K562 (cell line): ENCODE data around the gene RTL10. TPM values are rescaled to one million over a fixed set of nuclear protein-coding genes. Genes with fewer than 3 reads are reported as not detected.

Source experiments
- BCL6 ChIP-seq: fragments of 250-450 bp; sonication (Bioruptor Pico); IDR thresholded peaks from 2 replicates; pipeline ENCODE4 v1.4.0; 2020
- CBFB ChIP-seq: sonication (generic); formaldehyde crosslinking; IDR thresholded peaks from 2 replicates; pipeline ENCODE4 v1.4.0; 2020; ENCODE audit warnings: mild to moderate bottlenecking, missing genetic modification reagents
- CTBP1 ChIP-seq: fragments of 450-650 bp; IDR thresholded peaks from 2 replicates; pipeline ENCODE4 v1.6.1; 2016; ENCODE audit warnings: borderline replicate concordance
- FOXK1 ChIP-seq: sonication (generic); formaldehyde crosslinking; IDR thresholded peaks from 2 replicates; pipeline ENCODE4 v1.8.0; 2022; ENCODE audit warnings: missing genetic modification reagents, mild to moderate bottlenecking, borderline replicate concordance
- GABPA ChIP-seq: fragments of 200-800 bp; sonication (Bioruptor generic); conservative IDR thresholded peaks from 2 replicates; pipeline ENCODE4 v1.6.1; 2016; ENCODE audit warnings: low read depth, missing genetic modification characterization, missing compliant biosample characterization
- GATAD2B ChIP-seq: fragments of 450-650 bp; IDR thresholded peaks from 2 replicates; pipeline ENCODE4 v1.6.1; 2017; ENCODE audit warnings: mild to moderate bottlenecking, borderline replicate concordance
- HMG20B ChIP-seq: fragments of 250-450 bp; sonication (Bioruptor Pico); IDR thresholded peaks from 2 replicates; pipeline ENCODE4 v1.5.0; 2021; ENCODE audit warnings: mild to moderate bottlenecking
- MYC ChIP-seq, 2 experiments: fragments of 250-450 bp in 1 of 2; sonication (Bioruptor Pico) in 1 of 2; IDR thresholded peaks; 2 replicates each; pipeline versions ENCODE4 v1.5.1 to v1.6.1; 2012 to 2021; ENCODE audit warnings: low read depth in 2 of 2, borderline replicate concordance in 1 of 2, improper control_type of control experiment in 1 of 2, low read length in 1 of 2, mild to moderate bottlenecking in 1 of 2, moderate library complexity in 1 of 2
- NR4A1 ChIP-seq, 2 experiments: fragments of 250-450 bp in 1 of 2; fragments of 450-650 bp in 1 of 2; sonication (Bioruptor Pico) in 1 of 2; IDR thresholded peaks; 2 replicates each; pipeline versions ENCODE4 v1.4.0 to v1.6.1; 2016 to 2020; ENCODE audit warnings: mild to moderate bottlenecking in 2 of 2, missing compliant biosample characterization in 1 of 2, missing genetic modification characterization in 1 of 2, moderate library complexity in 1 of 2
- NUFIP1 ChIP-seq: fragments of 450-650 bp; IDR thresholded peaks from 2 replicates; pipeline ENCODE4 v1.6.1; 2018; ENCODE audit not compliant: partially characterized antibody
- PCBP1 ChIP-seq: fragments of 200-400 bp; formaldehyde crosslinking; IDR thresholded peaks from 2 replicates; pipeline ENCODE4 v1.6.1; 2018; ENCODE audit warnings: mild to moderate bottlenecking, low read depth, low read length; ENCODE audit not compliant: poor library complexity, severe bottlenecking
- RHOXF2B ChIP-seq: fragments of 250-450 bp; sonication (Bioruptor Pico); conservative IDR thresholded peaks from 2 replicates; pipeline ENCODE4 v1.5.1; 2021
- RNF2 ChIP-seq: sonication (generic); IDR thresholded peaks from 2 replicates; pipeline ENCODE4 v1.6.1; 2016
- SAFB ChIP-seq: fragments of 200-400 bp; formaldehyde crosslinking; IDR thresholded peaks from 2 replicates; pipeline ENCODE4 v1.6.1; 2017; ENCODE audit warnings: low read depth, low read length, borderline replicate concordance
- SIN3B ChIP-seq: fragments of 450-650 bp; IDR thresholded peaks from 2 replicates; pipeline ENCODE4 v1.6.1; 2017; ENCODE audit warnings: low read depth, mild to moderate bottlenecking, moderate library complexity
- TEAD1 ChIP-seq, 2 experiments: fragments of 450-650 bp in 1 of 2; sonication (generic) in 1 of 2; formaldehyde crosslinking; IDR thresholded peaks; 2 replicates each; pipeline versions ENCODE4 v1.4.0 to v1.8.0; 2020 to 2022; ENCODE audit warnings: mild to moderate bottlenecking in 2 of 2, missing genetic modification reagents in 1 of 2
- TOE1 ChIP-seq, 2 experiments: fragments of 450-650 bp in 1 of 2; sonication (generic) in 1 of 2; formaldehyde crosslinking in 1 of 2; IDR thresholded peaks; 2 replicates each; pipeline versions ENCODE4 v1.7.1 to v1.8.0; 2016 to 2022; ENCODE audit warnings: borderline replicate concordance in 2 of 2, mild to moderate bottlenecking in 2 of 2, antibody characterized with exemption in 1 of 2, inconsistent platforms in 1 of 2, low read depth in 1 of 2, missing genetic modification reagents in 1 of 2, moderate library complexity in 1 of 2
- ZFP36 ChIP-seq: fragments of 150-350 bp; IDR thresholded peaks from 2 replicates; pipeline ENCODE4 v1.6.1; 2018; ENCODE audit warnings: low read length, low read depth; ENCODE audit not compliant: partially characterized antibody
- ZNF121 ChIP-seq: sonication (generic); formaldehyde crosslinking; conservative IDR thresholded peaks from 2 replicates; pipeline ENCODE4 v1.8.0; 2022; ENCODE audit warnings: missing genetic modification reagents
- ZNF174 ChIP-seq: fragments of 250-450 bp; sonication (Bioruptor Pico); IDR thresholded peaks from 2 replicates; pipeline ENCODE4 v1.4.0; 2020; ENCODE audit warnings: mild to moderate bottlenecking
- ZNF212 ChIP-seq: fragments of 450-650 bp; formaldehyde crosslinking; IDR thresholded peaks from 2 replicates; pipeline ENCODE4 v1.4.0; 2020; ENCODE audit warnings: mild to moderate bottlenecking
- ZNF239 ChIP-seq: fragments of 250-450 bp; sonication (Bioruptor Pico); IDR thresholded peaks from 2 replicates; pipeline ENCODE4 v1.4.0; 2020; ENCODE audit warnings: mild to moderate bottlenecking
- ZNF551 ChIP-seq: fragments of 250-450 bp; sonication (Bioruptor Pico); IDR thresholded peaks from 2 replicates; pipeline ENCODE4 v1.5.0; 2021; ENCODE audit warnings: mild to moderate bottlenecking, moderate library complexity
- polyA plus RNA-seq, 8 experiments: library from polyadenylated mRNA; depleted of rRNA in 4 of 8; stranded (reverse) in 5 of 8; unstranded in 3 of 8; fragments of >200 nt; fragmentation: Nextera tagmentation in 2 of 8; fragmentation: Illumina TruSeq in 1 of 8; extraction: Ambion mirVana in 2 of 8; extraction: Trizol in 1 of 8; gene quantifications; 2 replicates each; pipeline versions ENCODE4 v1.2.1 to v1.2.3, GENCODE V29; 2011 to 2014; ENCODE audit warnings: inconsistent platforms in 1 of 8, missing spikeins in 1 of 8
- total RNA-seq, 7 experiments: library from RNA; depleted of rRNA in 6 of 7; stranded (reverse); fragments of >200 nt in 6 of 7; fragmentation: Illumina TruSeq in 2 of 7; extraction: Trizol in 2 of 7; gene quantifications; 2 replicates each; pipeline versions ENCODE4 v1.2.1 to v1.2.3, GENCODE V29; 2011 to 2021; ENCODE audit warnings: low replicate concordance in 1 of 7
- TF ChIP-seq, protein P1 (sequence below): IDR thresholded peaks from 2 replicates; pipeline ENCODE4 v1.6.1; 2011; ENCODE audit not compliant: insufficient read length; ENCODE audit errors: extremely low read depth
- TF ChIP-seq, protein P2 (sequence below): sonication (generic); formaldehyde crosslinking; IDR thresholded peaks from 2 replicates; pipeline ENCODE4 v1.8.0; 2022; ENCODE audit warnings: mild to moderate bottlenecking, missing genetic modification reagents, borderline replicate concordance

RTL10 gene
- total and polyA plus RNA-seq, 9 of the 15 experiments (the other 6 are each of a cell fraction or from before 2014, with no cell fraction given) = 19.8 to 75.5 (median 32.5) TPM

DNA sequence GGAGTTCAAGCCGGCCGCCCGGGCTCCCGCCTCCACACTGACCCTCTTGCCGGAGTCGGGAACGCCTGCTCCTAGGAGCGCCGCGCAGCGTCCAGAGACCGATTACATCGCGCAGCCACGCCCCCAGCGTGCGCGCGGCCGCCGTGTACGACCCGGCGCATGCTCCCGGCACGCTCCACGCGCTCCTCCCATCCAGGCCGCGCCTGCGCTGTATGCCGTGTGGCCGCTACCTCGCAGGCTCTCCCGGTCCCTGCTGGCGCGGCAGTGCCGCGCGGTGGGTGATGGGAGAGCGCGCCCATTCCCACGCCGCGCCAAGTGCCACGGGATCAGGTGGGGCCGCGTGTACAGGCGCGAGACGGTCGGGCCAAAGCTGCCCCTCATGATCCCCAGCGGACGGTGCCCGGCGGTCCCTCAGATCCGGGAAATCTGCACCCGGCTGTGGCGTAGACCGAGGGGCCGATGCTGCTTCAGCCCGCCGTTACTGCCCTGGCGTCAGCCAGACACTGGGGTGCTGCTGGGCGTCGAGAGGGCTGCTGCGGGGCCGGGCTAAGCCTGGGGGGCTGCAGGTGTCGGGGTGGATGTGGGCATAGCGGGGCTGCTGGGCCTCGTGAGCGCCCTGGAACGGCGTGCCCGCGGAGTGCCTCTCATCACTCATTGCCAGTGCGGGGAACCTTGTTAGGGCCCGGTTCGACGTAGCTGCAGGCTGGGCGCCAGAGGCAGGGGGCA is at the start of gene RTL10, which contains the start of gene GNB1L (continued):
- TF ChIP-seq, protein P1, sequence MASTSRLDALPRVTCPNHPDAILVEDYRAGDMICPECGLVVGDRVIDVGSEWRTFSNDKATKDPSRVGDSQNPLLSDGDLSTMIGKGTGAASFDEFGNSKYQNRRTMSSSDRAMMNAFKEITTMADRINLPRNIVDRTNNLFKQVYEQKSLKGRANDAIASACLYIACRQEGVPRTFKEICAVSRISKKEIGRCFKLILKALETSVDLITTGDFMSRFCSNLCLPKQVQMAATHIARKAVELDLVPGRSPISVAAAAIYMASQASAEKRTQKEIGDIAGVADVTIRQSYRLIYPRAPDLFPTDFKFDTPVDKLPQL = no peak
- TF ChIP-seq NR4A1 (CRISPR knock-in tag; IDR thresholded peaks at IDR 0.05) = peak; percentile 3; the same call in 1 of the 2 replicates
- peak; percentile 94 for TF ChIP-seq NR4A1 (tag; IDR thresholded peaks at IDR 0.05)
- TF ChIP-seq, protein P2, sequence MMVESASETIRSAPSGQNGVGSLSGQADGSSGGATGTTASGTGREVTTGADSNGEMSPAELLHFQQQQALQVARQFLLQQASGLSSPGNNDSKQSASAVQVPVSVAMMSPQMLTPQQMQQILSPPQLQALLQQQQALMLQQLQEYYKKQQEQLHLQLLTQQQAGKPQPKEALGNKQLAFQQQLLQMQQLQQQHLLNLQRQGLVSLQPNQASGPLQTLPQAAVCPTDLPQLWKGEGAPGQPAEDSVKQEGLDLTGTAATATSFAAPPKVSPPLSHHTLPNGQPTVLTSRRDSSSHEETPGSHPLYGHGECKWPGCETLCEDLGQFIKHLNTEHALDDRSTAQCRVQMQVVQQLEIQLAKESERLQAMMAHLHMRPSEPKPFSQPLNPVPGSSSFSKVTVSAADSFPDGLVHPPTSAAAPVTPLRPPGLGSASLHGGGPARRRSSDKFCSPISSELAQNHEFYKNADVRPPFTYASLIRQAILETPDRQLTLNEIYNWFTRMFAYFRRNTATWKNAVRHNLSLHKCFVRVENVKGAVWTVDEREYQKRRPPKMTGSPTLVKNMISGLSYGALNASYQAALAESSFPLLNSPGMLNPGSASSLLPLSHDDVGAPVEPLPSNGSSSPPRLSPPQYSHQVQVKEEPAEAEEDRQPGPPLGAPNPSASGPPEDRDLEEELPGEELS = no peak
- TF ChIP-seq ZNF551 (CRISPR knock-in tag) = no peak
- TF ChIP-seq ZFP36 = peak; percentile 31
- no peak for TF ChIP-seq RNF2
- peak; percentile 95; the same call in 1 of the 2 replicates for TF ChIP-seq RHOXF2B
- TF ChIP-seq ZNF212 (CRISPR knock-in tag) = peak; percentile 9; the same call in 1 of the 2 replicates
- no peak for TF ChIP-seq NUFIP1
- no peak for TF ChIP-seq PCBP1
- no peak for TF ChIP-seq FOXK1
- no peak for TF ChIP-seq GATAD2B
- no peak for TF ChIP-seq BCL6
- no peak for TF ChIP-seq SIN3B
- no peak for TF ChIP-seq GABPA
- TF ChIP-seq CBFB (CRISPR knock-in tag) = no peak
- TF ChIP-seq MYC (IDR thresholded peaks at IDR 0.05; ENCODE audit: low read depth, low read length) = peak; percentile 100
- TF ChIP-seq MYC (CRISPR knock-in tag; IDR thresholded peaks at IDR 0.05; ENCODE audit: borderline replicate concordance, low read depth) = no peak
- TF ChIP-seq TOE1 (IDR thresholded peaks at IDR 0.05; ENCODE audit: borderline replicate concordance) = no peak
- TF ChIP-seq TOE1 (CRISPR knock-in tag; IDR thresholded peaks at IDR 0.05; ENCODE audit: borderline replicate concordance, low read depth) = no peak
- peak in 1 of 2 experiments; percentile 55; a peak in 2 of 4 replicates for TF ChIP-seq TEAD1 (CRISPR knock-in tag; IDR thresholded peaks at IDR 0.05)
- no peak for TF ChIP-seq ZNF121
- no peak for TF ChIP-seq CTBP1
- TF ChIP-seq SAFB = no peak
- no peak; the same call in 1 of the 2 replicates for TF ChIP-seq ZNF174 (CRISPR knock-in tag)
- no peak for TF ChIP-seq HMG20B (CRISPR knock-in tag)
- TF ChIP-seq ZNF239 (CRISPR knock-in tag) = no peak
